Small intestine (tissue), 7 donors: ENCODE data around the gene MEGF6. TPM values are rescaled to one million over a fixed set of nuclear protein-coding genes. Genes with fewer than 3 reads are reported as not detected.
A peak's percentile ranks its signal among the peaks of the same experiment; 100 is the strongest.

ENCODE experiments used
- DNase-seq, 2 donors: peaks; one replicate each; pipeline versions ENCODE4 v3.0.0 to v3.0.0-alpha.2; 2013
- FAIRE-seq: peaks from 2 replicates; lab custom pipeline; 2012; peaks lifted over from hg19 to GRCh38; lab: Jason Lieb, UNC
- H3K27ac ChIP-seq, 3 donors: one replicate each; pipeline ENCODE4 v1.5.1; 2013; ENCODE audit warnings: low read length in 2 of 3, mild to moderate bottlenecking in 2 of 3, control low read depth in 1 of 3, inconsistent platforms in 1 of 3, low read depth in 1 of 3, moderate library complexity in 1 of 3
- H3K27me3 ChIP-seq, 3 donors: one replicate each; pipeline ENCODE4 v1.6.1; 2013; ENCODE audit warnings: low read length in 3 of 3, inconsistent platforms in 1 of 3; ENCODE audit not compliant: control insufficient read depth in 3 of 3, insufficient read depth in 3 of 3
- H3K36me3 ChIP-seq, 3 donors: one replicate each; pipeline ENCODE4 v1.6.1; 2013; ENCODE audit warnings: low read length in 3 of 3, inconsistent platforms in 1 of 3, low read depth in 1 of 3, mild to moderate bottlenecking in 1 of 3, moderate library complexity in 1 of 3; ENCODE audit not compliant: control insufficient read depth in 3 of 3, insufficient read depth in 2 of 3
- H3K4me1 ChIP-seq, 3 donors: one replicate each; pipeline ENCODE4 v1.6.1; 2013; ENCODE audit warnings: low read length in 2 of 3, inconsistent platforms in 1 of 3, low read depth in 1 of 3, mild to moderate bottlenecking in 1 of 3, moderate library complexity in 1 of 3; ENCODE audit not compliant: control insufficient read depth in 3 of 3, insufficient read depth in 2 of 3
- H3K4me3 ChIP-seq, 3 donors: one replicate each; pipeline ENCODE4 v1.5.1; 2013; ENCODE audit warnings: low read length in 3 of 3, control low read depth in 1 of 3, inconsistent platforms in 1 of 3, low read depth in 1 of 3, mild to moderate bottlenecking in 1 of 3, moderate library complexity in 1 of 3
- H3K9me3 ChIP-seq, 2 donors: one replicate each; pipeline ENCODE4 v1.6.1; 2013; ENCODE audit warnings: low read depth in 1 of 2, low read length in 1 of 2; ENCODE audit not compliant: control insufficient read depth in 2 of 2, insufficient read depth in 1 of 2
- WGBS, 3 donors: extraction: QIAGEN DNeasy Blood & Tissue Kit; methylation state at CpG; one replicate each; pipeline ENCODE4 v1.1.7; 2013; 5-methylcytosine and 5-hydroxymethylcytosine counted together
- polyA plus RNA-seq, 4 donors: library from polyadenylated mRNA; stranded (reverse) in 3 of 4; unstranded in 1 of 4; fragments of 200-250 nt in 3 of 4; fragments of 120-200 nt in 1 of 4; gene quantifications; one replicate each; pipeline versions ENCODE4 v1.2.1 to v1.2.3, GENCODE V29; 2013
- donor health status: healthy with polysubstance abuse.
- donor health status: control.
- donor health status: control.
- donor health status: Bipolar disorder and iron deficiency.
- donor health status: healthy.

Gene MEGF6
- polyA plus RNA-seq, 4 donors = 0.45 to 5.8 (median 3.7) TPM

DNA sequence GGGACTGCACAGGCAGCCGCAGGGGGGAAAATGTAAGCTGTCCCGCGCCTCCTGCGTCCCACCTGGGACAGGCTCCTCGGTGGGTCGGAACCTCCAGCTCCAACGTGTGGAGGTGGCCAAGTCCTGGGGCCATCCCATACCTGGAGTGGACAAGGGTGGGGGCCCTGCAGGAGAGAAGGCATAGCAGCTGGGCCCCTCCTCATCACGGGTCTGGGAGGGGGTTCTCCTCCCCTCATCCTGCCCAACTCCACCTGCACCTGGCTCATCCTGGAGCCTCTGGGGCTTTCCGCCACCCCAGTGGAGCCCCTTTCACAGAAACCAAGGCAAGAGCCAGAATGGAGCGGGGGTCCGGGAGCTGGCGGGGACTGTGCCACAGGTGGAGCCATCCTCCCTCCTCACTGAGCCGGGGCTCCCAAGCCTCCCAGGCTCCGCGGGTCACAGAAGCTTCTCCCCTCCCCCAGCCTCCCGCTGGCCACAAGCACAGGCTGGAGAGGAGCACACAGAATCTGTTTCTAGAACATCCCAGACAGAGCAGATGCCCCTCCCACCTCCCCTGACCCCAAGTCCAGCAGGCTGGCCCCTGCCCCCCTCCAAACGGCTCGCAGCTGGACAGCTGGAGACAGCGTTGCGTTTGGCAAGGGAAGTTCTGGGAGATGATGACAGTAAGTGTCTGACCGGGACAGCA lies 65.8 kb downstream of the MEGF6 start:
- no peaks in the 10 kb centered on the region for H3K36me3 ChIP-seq
- FAIRE-seq = no peak
- H3K9me3 ChIP-seq = peaks cover 0 to 3% of the 10 kb centered on the region in 2 donors
- 61 to 69% (median 62%) methylated on average over 20 to 21 of the region's 21 CpGs for WGBS, 3 donors
- DNase-seq = peak in 1 of 2 donors; percentile 28
- H3K27ac ChIP-seq = no peak overlapping the region
- H3K27me3 ChIP-seq = no peaks in the 10 kb centered on the region
- no peak overlapping the region for H3K4me3 ChIP-seq
- peaks cover 0 to 12% (median 0%) of the 10 kb centered on the region in 3 donors for H3K4me1 ChIP-seq

GRCh38 chr1:3544040-3544977 lies 67.0 kb downstream of the MEGF6 start:
- H3K4me3 ChIP-seq = no peak overlapping the region
- H3K9me3 ChIP-seq = peaks cover 0 to 3% of the 10 kb centered on the region in 2 donors
- no peak overlapping the region for H3K27ac ChIP-seq
- DNase-seq (no peak), FAIRE-seq (no peak)
- no peaks in the 10 kb centered on the region for H3K27me3 ChIP-seq
- peaks cover 0 to 12% (median 0%) of the 10 kb centered on the region in 3 donors for H3K4me1 ChIP-seq
- 82 to 88% (median 87%) methylated on average over 23 to 33 of the region's 33 CpGs for WGBS, 3 donors
- H3K36me3 ChIP-seq = no peaks in the 10 kb centered on the region

DNA sequence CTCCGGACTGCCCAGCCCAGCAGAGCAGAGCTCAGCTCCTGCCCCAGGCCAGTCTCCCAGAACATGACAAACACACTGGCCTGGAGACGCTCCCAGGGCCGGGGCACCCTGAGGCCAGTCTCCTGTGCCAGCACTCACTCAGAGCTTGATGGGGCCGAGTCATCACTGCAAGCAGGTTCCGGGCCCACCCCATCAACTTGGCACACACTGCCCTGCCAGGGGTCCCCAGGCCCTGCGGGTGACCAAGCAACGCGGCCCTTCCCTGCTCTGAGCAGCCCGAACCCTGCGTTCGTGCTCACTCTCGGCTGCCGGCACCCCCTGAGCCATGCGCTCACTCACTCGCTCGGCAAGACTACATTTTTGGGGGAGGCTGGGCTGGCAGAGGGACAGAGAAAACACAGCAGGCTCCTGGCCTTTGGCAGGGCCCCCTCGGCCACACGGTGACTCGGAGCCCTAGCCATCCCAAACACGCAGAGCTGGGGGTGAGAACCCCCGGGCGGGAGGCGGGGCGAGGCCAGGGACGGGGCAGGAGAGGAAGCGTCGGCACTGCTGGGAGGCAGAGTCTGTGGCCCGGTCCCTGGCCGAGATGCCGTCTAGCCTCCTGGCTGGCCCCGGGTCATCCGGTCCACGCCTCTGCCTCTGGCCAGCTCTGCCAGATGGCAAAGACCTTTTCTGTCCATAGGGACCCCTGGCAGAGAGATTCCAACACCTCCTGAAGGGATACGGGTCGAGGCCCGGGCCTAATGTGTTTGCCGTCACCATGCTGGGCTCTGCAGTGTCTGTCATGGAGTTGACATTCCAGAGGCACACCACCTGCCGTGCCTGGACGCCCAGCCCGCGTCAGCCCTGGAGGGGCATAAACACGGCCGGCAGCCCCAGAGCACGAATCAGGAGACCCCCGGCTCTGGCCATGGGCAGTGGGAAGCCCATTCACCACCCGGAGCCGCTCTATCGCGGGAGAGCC lies 68.0 kb downstream of the MEGF6 start:
- DNase-seq (no peak), FAIRE-seq (no peak)
- WGBS, 3 donors = 70 to 76% (median 75%) methylated on average over 45 to 49 of the region's 49 CpGs
- Histone ChIP-seq H3K27ac (no peak overlapping the region), H3K36me3 (no peaks in the 10 kb centered on the region), H3K27me3 (no peaks in the 10 kb centered on the region), H3K4me3 (no peak overlapping the region), H3K9me3 (peaks cover 0 to 3% of the 10 kb centered on the region in 2 donors), H3K4me1 (peaks cover 0 to 12% (median 0%) of the 10 kb centered on the region in 3 donors)

- no peak for FAIRE-seq
Measured at GRCh38 chr1:3542676-3543075, 68.6 kb downstream of the MEGF6 start.

DNA sequence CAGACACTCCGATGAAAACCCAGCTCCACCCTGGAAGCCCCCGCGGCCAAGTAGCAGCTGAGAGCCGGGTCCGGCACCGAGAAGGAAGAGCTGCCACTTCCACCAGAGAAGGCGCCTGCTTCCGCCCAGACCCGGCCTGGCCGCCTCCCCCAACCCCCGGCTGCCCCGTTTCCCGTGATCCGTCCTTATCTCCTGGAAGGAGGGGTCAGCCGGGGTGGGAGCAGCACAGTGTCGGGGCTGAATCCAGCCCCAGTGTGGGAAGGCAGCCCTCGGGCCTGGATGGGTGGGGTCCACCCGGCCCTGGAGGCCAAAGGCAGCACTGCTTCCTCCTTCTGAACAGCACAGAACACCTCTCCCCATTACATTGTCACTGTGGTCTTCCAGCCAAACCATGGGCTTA lies 69.4 kb downstream of the MEGF6 start:
- peak in 1 of 2 donors; percentile 13 for DNase-seq

More at GRCh38 chr1:3542676-3543075, 68.6 kb downstream of the MEGF6 start:
- no peak for DNase-seq
- Histone ChIP-seq H3K27ac (no peak overlapping the region), H3K4me1 (peaks cover 0 to 12% (median 0%) of the 10 kb centered on the region in 3 donors), H3K9me3 (peaks cover 0 to 3% of the 10 kb centered on the region in 2 donors), H3K27me3 (no peaks in the 10 kb centered on the region), H3K36me3 (no peaks in the 10 kb centered on the region), H3K4me3 (no peak overlapping the region)
- 72 to 83% (median 82%) methylated on average over 9 of the region's 9 CpGs for WGBS, 3 donors

GRCh38 chr1:3541465-3541864 lies 69.8 kb downstream of the MEGF6 start:
- no peaks in the 10 kb centered on the region for H3K27me3 ChIP-seq
- H3K36me3 ChIP-seq = no peaks in the 10 kb centered on the region
- H3K27ac ChIP-seq = no peak overlapping the region
- H3K4me3 ChIP-seq = no peak overlapping the region
- H3K4me1 ChIP-seq = peaks cover 0 to 12% (median 0%) of the 10 kb centered on the region in 3 donors
- WGBS, 3 donors = 72 to 77% (median 76%) methylated on average over 14 to 16 of the region's 16 CpGs
- DNase-seq (no peak), FAIRE-seq (no peak)
- H3K9me3 ChIP-seq = peaks cover 0 to 3% of the 10 kb centered on the region in 2 donors

More for the DNA sequence above, 69.4 kb downstream of the MEGF6 start:
- WGBS, 3 donors = 35 to 45% (median 37%) methylated on average over 13 to 18 of the region's 18 CpGs
- H3K4me1 ChIP-seq = peaks cover 0 to 12% (median 0%) of the 10 kb centered on the region in 3 donors
- H3K27me3 ChIP-seq = no peaks in the 10 kb centered on the region
- H3K36me3 ChIP-seq = no peaks in the 10 kb centered on the region
- no peak overlapping the region for H3K4me3 ChIP-seq
- H3K9me3 ChIP-seq = peaks cover 0 to 3% of the 10 kb centered on the region in 2 donors
- FAIRE-seq = no peak
- no peak overlapping the region for H3K27ac ChIP-seq

GRCh38 chr1:3540876-3541275 lies 70.4 kb downstream of the MEGF6 start:
- Histone ChIP-seq H3K36me3 (no peaks in the 10 kb centered on the region), H3K27me3 (no peaks in the 10 kb centered on the region), H3K9me3 (peaks cover 0 to 3% of the 10 kb centered on the region in 2 donors), H3K4me1 (peaks cover 0 to 7% (median 0%) of the 10 kb centered on the region in 3 donors), H3K27ac (no peak overlapping the region), H3K4me3 (no peak overlapping the region)
- FAIRE-seq (no peak), DNase-seq (no peak)
- WGBS, 3 donors = 90 to 96% (median 95%) methylated on average over 13 of the region's 13 CpGs
